Ureter (tissue), 1 donor: ENCODE data around the gene ZNF415. TPM values are rescaled to one million over a fixed set of nuclear protein-coding genes. Genes with fewer than 3 reads are reported as not detected.
"Not testable (repeated sequence)": the region's sequence is repeated elsewhere in the genome, so short reads cannot be mapped to it uniquely, and the experiment has no call there.

Experiments used
- DNase-seq: peaks from one replicate; pipeline ENCODE4 v3.0.0-alpha.2; 2020; ENCODE audit warnings: low spot score
- total RNA-seq: library from RNA; stranded (reverse); gene quantifications from one replicate; pipeline ENCODE4 v1.2.4, GENCODE V29; 2023
- donor health status: DM: yes; HTN: yes; CAD: no.

Gene ZNF415
- total RNA-seq, 1 donor from 2014 or later: 15.1 TPM

GRCh38 chr19:53102756-53103233 lies 29.9 kb downstream of the ZNF415 start:
- DNase-seq: peak; percentile 53

DNA sequence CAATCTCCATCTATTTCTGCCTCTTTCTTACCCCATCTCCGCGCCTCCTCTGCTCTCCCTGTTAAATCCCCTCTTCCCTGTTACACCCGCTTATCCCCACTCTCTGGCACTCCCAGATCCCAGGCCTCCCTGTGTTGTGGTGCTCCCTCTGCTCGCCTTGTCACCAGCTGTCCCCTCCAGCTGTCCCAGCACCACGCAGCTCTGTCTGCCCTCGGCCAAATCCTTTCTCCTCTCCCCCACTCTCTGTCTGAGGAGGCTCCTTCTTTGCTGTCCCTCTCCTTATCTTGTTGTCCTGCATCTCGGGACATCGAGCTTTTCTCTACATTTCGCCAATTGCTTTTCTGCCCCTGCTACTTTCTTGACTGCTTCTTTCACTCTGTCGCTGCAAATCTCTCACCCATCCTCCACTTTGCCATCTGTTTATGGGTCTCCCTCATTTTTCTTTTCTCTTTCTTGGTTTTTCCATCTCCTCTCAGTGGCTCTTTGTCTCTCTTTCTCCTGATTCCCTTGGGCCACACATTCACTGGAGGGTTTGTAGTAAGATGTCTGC lies 30.4 kb downstream of the ZNF415 start:
- DNase-seq: no peak

- no peak for DNase-seq
These were observed 31.2 kb downstream of the ZNF415 start for GRCh38 chr19:53101518-53101917.

- DNase-seq: not testable (repeated sequence)
These were observed 34.1 kb downstream of the ZNF415 start for GRCh38 chr19:53098570-53098969.

GRCh38 chr19:53096982-53097690 lies 35.6 kb downstream of the ZNF415 start:
- not testable (repeated sequence) for DNase-seq

DNA sequence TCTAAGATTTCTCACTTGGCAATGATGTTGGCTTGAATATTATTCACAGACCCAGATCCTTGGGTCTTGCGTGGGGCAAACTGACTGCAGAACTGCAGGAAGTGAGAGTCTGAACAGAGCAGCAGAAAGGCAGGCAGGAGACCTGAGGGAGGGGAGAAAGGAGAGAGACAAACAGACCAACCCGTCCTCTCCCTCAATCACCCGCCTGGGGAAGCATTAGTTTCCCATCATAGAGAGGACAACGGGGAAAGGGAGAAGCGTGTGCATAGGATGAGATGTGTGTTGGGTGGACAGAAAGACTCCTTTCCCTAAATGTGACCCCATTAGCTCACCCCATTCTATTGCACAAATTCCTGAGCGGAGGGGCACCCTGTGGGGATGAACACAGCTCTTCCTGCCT lies 36.1 kb downstream of the ZNF415 start:
- not testable (repeated sequence) for DNase-seq

- no peak for DNase-seq
These were observed 37.7 kb downstream of the ZNF415 start for GRCh38 chr19:53094754-53095575.

- no peak for DNase-seq
These were observed 40.0 kb downstream of the ZNF415 start for GRCh38 chr19:53092723-53093122.

- DNase-seq: no peak
These were observed 41.1 kb downstream of the ZNF415 start for GRCh38 chr19:53091413-53092254.

DNA sequence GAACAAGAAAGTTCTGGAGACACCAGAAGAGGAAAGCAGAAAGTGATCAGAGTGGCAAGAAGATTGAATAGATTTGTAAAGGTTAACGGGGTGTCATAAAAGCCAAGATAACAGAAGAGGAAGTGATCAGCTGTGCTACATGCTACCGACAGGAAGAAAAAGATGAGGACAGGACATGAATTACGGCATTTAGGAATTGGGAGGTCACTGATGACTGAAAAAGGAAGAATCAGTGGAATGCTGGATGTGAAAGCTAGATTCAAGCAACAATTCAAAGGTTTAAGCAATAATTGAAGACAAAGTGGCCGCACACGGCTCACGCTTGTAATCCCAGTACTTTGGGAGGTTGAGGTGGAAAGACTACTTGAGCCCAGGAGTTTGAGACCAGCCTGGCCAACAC lies 44.6 kb downstream of the ZNF415 start:
- no peak for DNase-seq

DNA sequence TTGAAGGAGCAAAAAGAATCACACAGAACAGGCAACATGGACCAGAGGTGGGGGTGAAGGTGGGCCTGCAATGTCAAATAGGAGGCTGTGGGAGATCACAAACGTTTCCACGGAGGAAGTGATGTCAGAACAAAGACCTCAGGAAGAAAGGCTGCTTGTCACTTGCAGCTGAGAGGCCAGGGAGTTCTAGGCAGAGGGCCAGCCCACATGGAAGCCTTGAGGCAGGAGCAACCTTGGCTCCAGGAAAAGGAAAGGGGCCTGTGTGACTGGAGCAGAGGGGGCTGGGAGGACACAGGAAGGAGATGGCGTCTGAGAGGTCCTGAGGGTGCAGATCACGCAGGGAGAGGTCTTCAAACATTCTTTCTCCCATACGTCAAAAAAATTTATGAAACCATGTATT lies 45.8 kb downstream of the ZNF415 start:
- DNase-seq: no peak

GRCh38 chr19:53085496-53085895 lies 47.2 kb downstream of the ZNF415 start:
- DNase-seq: no peak

DNA sequence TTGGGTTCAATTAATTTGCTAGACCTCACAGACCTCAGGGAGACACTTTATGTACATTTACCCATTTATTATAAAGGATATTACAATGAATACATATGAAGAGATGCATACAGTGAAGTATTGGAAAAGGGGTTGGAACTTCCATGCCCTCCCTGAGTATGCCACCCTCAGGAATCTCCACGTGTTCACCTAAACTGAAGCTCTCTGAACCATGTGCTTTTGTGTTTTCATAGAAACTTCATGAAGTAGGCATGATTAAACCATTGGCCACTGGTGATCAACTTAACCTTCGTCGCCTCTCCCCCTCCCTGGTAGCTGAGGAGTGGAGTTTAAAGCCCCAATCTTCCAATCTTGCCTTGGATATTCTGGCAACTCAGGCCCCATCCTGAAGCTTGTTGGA lies 49.8 kb downstream of the ZNF415 start:
- DNase-seq: no peak

- no peak for DNase-seq
These were observed 53.3 kb downstream of the ZNF415 start for GRCh38 chr19:53079313-53079924.

DNA sequence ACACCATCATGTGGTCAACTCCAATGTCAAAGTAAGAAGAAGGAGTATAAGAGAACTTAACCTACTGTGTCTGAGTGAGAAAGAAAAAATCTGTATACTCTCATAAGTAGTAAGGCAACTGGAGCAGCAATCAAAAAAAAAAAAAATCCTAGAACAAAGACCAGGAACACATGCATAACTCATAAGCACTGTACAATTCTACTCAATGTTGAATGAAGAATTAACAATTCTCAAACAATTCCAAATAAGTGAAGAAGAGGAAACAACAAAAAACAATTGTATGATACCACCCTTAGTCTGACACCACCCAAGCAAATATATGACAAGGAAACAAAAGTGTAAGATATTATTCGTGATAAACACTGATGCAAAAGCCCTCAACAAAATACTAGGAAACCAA lies 54.0 kb downstream of the ZNF415 start:
- DNase-seq: no peak

DNA sequence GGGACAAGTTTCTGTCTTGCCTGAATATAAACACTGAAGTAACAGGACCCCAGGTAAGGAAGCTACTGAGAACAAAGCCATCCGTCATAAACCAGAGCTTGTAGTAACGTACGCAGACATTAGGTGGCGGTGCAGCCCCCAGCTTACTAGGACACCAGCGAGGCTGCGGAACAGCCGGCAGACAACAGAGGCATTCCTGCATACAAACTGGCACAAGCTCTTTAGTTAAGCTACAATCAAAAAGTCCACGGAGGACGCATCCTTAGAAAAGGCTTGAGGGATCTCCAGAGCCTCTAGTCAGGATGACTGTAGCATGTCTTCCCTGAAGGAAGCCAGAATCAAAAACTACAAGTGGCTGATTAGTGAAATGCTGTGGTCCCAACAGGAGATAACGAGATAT lies 55.7 kb downstream of the ZNF415 start:
- no peak for DNase-seq

DNA sequence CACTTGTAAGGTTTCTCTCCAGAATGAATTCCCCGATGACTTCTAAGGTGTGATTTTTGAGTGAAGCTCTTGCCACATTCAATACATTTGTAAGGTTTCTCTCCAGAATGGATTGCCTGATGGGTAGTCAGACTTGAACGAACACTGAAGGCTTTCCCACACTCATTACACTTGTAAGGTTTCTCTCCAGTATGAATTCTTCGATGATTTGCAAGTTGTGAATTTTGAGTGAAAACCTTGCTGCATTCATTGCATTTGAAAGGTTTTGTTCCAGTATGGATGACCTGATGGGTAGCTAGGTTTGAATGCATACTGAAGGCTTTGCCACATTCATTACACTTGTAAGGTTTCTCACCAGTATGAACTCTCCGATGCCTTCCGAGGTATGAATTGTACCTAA lies 63.9 kb downstream of the ZNF415 start:
- no peak for DNase-seq

DNA sequence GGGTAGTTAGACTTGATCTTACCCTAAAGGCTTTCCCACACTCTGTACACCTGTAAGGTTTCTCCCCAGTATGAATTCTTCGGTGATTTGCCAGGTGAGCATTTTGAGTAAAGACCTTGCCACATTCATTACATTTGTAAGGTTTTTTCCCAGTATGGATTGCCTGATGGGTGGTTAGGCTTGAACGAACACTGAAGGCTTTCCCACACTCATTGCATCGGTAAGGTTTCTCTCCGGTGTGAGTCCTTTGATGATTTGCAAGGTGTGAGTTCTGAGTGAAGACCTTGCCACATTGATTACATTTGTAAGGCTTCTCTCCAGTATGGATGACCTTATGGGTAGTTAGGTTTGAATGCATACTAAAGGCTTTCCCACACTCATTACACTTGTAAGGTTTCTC lies 64.5 kb downstream of the ZNF415 start:
- DNase-seq: no peak

GRCh38 chr19:53057904-53058580 lies 74.7 kb downstream of the ZNF415 start:
- peak; percentile 53 for DNase-seq
